Measurements from ENCODE around the gene ADORA2A.

DNA sequence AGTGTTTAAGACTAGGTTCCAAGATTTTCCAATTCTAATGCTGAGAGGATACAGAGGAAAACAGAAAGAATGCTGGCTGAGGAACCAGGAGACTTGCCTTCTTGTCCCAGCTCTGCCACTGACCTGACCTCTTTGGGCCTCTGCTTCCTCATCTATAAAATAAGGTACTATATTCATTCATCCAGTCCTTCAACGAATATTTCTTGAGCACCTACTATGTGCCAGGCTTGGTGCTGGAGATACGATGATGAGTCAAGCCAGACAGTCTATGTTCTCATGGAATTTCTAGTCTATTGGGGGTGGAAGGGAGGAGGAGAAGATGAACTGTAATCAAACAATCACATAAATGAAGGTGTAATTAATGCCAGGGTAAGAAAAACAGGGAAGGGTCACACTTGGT lies 39.9 kb downstream of the ADORA2A start:
- TF ChIP-seq, protein P1, sequence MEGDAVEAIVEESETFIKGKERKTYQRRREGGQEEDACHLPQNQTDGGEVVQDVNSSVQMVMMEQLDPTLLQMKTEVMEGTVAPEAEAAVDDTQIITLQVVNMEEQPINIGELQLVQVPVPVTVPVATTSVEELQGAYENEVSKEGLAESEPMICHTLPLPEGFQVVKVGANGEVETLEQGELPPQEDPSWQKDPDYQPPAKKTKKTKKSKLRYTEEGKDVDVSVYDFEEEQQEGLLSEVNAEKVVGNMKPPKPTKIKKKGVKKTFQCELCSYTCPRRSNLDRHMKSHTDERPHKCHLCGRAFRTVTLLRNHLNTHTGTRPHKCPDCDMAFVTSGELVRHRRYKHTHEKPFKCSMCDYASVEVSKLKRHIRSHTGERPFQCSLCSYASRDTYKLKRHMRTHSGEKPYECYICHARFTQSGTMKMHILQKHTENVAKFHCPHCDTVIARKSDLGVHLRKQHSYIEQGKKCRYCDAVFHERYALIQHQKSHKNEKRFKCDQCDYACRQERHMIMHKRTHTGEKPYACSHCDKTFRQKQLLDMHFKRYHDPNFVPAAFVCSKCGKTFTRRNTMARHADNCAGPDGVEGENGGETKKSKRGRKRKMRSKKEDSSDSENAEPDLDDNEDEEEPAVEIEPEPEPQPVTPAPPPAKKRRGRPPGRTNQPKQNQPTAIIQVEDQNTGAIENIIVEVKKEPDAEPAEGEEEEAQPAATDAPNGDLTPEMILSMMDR (IDR thresholded peaks at IDR 0.05 in 2 of 3, conservative IDR thresholded peaks at IDR 0.05 in 1 of 3; ENCODE audit: control insufficient read depth in 2 of 3, extremely low read depth in 1 of 3, insufficient read depth in 1 of 3, low read depth in 3 of 3, low read length in 3 of 3) = no peak
- no peak for TF ChIP-seq EP300 (IDR thresholded peaks at IDR 0.05; ENCODE audit: borderline replicate concordance in 1 of 2, control insufficient read depth in 1 of 2, low read depth in 2 of 2, low read length in 2 of 2)
- no peak for TF ChIP-seq NR2F1 (conservative IDR thresholded peaks at IDR 0.05)
- TF ChIP-seq, protein P2, sequence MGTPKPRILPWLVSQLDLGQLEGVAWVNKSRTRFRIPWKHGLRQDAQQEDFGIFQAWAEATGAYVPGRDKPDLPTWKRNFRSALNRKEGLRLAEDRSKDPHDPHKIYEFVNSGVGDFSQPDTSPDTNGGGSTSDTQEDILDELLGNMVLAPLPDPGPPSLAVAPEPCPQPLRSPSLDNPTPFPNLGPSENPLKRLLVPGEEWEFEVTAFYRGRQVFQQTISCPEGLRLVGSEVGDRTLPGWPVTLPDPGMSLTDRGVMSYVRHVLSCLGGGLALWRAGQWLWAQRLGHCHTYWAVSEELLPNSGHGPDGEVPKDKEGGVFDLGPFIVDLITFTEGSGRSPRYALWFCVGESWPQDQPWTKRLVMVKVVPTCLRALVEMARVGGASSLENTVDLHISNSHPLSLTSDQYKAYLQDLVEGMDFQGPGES (IDR thresholded peaks at IDR 0.05) = no peak
- TF ChIP-seq POLR2A (IDR thresholded peaks at IDR 0.05; ENCODE audit: low read depth, low read length) = no peak
- no peak for TF ChIP-seq SRF (IDR thresholded peaks at IDR 0.05; ENCODE audit: low read depth in 2 of 2, low read length in 2 of 2)
- no peak for TF ChIP-seq ZNF274 (IDR thresholded peaks at IDR 0.05; ENCODE audit: insufficient read depth, insufficient read length)
- no peak for TF ChIP-seq JUND (IDR thresholded peaks at IDR 0.05; ENCODE audit: low read depth, low read length)
- TF ChIP-seq KDM1A (IDR thresholded peaks at IDR 0.05; ENCODE audit: borderline replicate concordance) = no peak
- TF ChIP-seq, protein P3, sequence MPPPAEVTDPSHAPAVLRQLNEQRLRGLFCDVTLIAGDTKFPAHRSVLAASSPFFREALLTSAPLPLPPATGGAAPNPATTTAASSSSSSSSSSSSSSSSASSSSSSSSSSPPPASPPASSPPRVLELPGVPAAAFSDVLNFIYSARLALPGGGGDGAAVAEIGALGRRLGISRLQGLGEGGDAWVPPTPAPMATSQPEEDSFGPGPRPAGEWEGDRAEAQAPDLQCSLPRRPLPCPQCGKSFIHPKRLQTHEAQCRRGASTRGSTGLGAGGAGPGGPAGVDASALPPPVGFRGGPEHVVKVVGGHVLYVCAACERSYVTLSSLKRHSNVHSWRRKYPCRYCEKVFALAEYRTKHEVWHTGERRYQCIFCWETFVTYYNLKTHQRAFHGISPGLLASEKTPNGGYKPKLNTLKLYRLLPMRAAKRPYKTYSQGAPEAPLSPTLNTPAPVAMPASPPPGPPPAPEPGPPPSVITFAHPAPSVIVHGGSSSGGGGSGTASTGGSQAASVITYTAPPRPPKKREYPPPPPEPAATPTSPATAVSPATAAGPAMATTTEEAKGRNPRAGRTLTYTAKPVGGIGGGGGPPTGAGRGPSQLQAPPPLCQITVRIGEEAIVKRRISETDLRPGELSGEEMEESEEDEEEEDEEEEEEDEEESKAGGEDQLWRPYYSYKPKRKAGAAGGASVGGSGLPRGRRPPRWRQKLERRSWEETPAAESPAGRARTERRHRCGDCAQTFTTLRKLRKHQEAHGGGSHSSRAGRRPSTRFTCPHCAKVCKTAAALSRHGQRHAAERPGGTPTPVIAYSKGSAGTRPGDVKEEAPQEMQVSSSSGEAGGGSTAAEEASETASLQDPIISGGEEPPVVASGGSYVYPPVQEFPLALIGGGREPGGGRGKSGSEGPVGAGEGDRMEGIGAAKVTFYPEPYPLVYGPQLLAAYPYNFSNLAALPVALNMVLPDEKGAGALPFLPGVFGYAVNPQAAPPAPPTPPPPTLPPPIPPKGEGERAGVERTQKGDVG (CRISPR knock-in tag; IDR thresholded peaks at IDR 0.05) = no peak
- TF ChIP-seq TCF3 (IDR thresholded peaks at IDR 0.05; ENCODE audit: borderline replicate concordance, insufficient read depth, low read depth, low read length) = no peak
- TF ChIP-seq POLR2AphosphoS5 (IDR thresholded peaks at IDR 0.05; ENCODE audit: low read length) = no peak
- TF ChIP-seq, protein P4, sequence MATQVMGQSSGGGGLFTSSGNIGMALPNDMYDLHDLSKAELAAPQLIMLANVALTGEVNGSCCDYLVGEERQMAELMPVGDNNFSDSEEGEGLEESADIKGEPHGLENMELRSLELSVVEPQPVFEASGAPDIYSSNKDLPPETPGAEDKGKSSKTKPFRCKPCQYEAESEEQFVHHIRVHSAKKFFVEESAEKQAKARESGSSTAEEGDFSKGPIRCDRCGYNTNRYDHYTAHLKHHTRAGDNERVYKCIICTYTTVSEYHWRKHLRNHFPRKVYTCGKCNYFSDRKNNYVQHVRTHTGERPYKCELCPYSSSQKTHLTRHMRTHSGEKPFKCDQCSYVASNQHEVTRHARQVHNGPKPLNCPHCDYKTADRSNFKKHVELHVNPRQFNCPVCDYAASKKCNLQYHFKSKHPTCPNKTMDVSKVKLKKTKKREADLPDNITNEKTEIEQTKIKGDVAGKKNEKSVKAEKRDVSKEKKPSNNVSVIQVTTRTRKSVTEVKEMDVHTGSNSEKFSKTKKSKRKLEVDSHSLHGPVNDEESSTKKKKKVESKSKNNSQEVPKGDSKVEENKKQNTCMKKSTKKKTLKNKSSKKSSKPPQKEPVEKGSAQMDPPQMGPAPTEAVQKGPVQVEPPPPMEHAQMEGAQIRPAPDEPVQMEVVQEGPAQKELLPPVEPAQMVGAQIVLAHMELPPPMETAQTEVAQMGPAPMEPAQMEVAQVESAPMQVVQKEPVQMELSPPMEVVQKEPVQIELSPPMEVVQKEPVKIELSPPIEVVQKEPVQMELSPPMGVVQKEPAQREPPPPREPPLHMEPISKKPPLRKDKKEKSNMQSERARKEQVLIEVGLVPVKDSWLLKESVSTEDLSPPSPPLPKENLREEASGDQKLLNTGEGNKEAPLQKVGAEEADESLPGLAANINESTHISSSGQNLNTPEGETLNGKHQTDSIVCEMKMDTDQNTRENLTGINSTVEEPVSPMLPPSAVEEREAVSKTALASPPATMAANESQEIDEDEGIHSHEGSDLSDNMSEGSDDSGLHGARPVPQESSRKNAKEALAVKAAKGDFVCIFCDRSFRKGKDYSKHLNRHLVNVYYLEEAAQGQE (IDR thresholded peaks at IDR 0.05; ENCODE audit: low read depth, low read length) = no peak
- no peak for TF ChIP-seq JUNB (IDR thresholded peaks at IDR 0.05)
